Measurements from ENCODE around the gene SPEN.
A peak's percentile ranks its signal among the peaks of the same experiment; 100 is the strongest.
"Not testable (repeated sequence)": the region's sequence is repeated elsewhere in the genome, so short reads cannot be mapped to it uniquely, and the experiment has no call there.

The SPEN gene

GRCh38 chr1:15858672-15859372 lies 11.3 kb downstream of the SPEN start:
- no peak for DNase-seq

GRCh38 chr1:15863156-15863901 lies 15.8 kb downstream of the SPEN start:
- no peak for DNase-seq

- DNase-seq = no peak
These were observed 19.3 kb downstream of the SPEN start for GRCh38 chr1:15866721-15867201.

- DNase-seq = no peak
These were observed 19.8 kb downstream of the SPEN start for GRCh38 chr1:15867288-15867687.

GRCh38 chr1:15869413-15869812 lies 21.9 kb downstream of the SPEN start:
- DNase-seq = no peak

GRCh38 chr1:15870421-15870820 lies 22.9 kb downstream of the SPEN start:
- DNase-seq = no peak

- no peak for DNase-seq
These were observed 27.0 kb downstream of the SPEN start for GRCh38 chr1:15874471-15874870.

GRCh38 chr1:15876357-15877055 lies 29.0 kb downstream of the SPEN start:
- no peak for DNase-seq

- no peak for DNase-seq
These were observed 34.5 kb downstream of the SPEN start for GRCh38 chr1:15881961-15882360.

GRCh38 chr1:15882665-15883064 lies 35.2 kb downstream of the SPEN start:
- DNase-seq = no peak

- no peak for DNase-seq
These were observed 35.8 kb downstream of the SPEN start for GRCh38 chr1:15883326-15883725.

- no peak for DNase-seq
These were observed 37.0 kb downstream of the SPEN start for GRCh38 chr1:15884477-15884876.

- no peak for DNase-seq
These were observed 37.8 kb downstream of the SPEN start for GRCh38 chr1:15885269-15885668.

GRCh38 chr1:15885701-15886610 lies 38.4 kb downstream of the SPEN start:
- DNase-seq = peak; percentile 8

GRCh38 chr1:15886611-15887167 lies 39.2 kb downstream of the SPEN start:
- DNase-seq = no peak

GRCh38 chr1:15892857-15893599 lies 45.5 kb downstream of the SPEN start:
- DNase-seq = not testable (repeated sequence)

GRCh38 chr1:15895233-15895632 lies 47.7 kb downstream of the SPEN start:
- DNase-seq = no peak

- DNase-seq = not testable (repeated sequence)
These were observed 49.5 kb downstream of the SPEN start for GRCh38 chr1:15896841-15897610.

GRCh38 chr1:15899266-15899665 lies 51.8 kb downstream of the SPEN start:
- no peak for DNase-seq

- no peak for DNase-seq
These were observed 53.3 kb downstream of the SPEN start for GRCh38 chr1:15900662-15901279.
